NCI-H526 treated with DMSO at 0.1 percent for 48 hours (cell line): Measurements from ENCODE around the gene ANO4.

Source experiments
- DNase-seq: peaks from one replicate; lab custom pipeline; 2025; lab: John Stamatoyannopoulos, UW

ANO4 gene

DNA sequence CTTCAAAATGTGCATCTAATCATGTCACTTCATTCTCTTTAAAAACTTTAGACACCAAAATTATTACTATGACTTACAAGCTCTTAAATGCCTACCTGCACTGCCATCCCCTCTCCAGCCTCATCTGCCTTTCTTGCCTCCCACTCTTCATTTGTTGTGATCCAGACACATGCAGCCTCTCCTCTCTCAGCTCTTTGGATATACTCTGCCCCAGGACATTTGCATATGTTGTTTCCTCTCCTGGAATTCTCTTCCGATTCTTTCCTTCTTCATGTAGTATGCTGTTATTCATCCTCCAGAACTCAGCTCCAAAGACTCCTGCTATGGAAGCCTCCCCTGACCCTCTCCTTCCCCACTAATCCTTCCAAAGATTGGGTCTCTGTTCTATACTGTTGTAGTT lies 197.6 kb downstream of the ANO4 start:
- DNase-seq = no peak

DNA sequence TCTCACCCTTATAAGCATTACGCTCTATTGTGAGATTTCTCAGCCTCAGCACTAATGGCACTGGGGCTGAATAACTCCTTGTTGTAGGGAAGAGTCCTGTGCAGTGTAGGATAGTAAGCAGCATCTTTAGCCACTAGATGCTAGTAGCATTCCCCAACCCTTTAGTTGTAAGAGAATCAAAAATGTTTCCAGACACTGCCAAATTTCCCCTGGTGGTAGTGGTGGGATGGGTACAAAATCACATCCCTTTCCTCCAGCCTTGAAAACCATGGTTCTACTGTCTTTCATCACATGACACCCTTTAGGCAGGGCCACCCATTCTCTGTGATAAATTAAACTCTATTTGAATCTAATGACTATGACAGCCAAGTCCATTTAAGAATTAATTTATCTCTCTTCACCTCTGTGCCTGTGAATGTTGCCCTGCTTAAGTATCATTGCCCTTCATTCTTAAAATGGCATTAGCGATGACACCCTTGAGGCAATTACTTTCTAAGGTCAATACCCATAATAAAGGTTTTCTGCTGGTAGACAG lies 199.4 kb downstream of the ANO4 start:
- DNase-seq = no peak

DNA sequence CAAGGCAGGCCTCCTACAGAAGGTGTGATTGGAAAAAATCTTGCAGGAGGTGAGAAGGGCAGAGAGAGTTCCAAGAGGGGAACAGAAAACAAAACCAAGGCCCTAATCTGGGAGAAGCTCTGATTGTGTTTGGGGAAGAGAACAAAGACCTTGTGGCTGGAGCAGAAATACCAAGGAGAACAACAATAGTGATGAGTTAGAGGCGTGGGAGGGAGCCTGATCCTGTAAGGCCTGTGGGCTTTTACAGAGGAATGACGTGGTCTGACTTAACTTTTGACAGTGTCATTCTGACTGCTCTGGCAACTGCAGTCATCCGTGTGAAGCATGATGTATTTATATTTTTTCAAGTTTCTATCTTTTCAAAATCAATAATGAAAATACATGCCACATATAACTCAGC lies 200.6 kb downstream of the ANO4 start:
- DNase-seq = no peak

DNA sequence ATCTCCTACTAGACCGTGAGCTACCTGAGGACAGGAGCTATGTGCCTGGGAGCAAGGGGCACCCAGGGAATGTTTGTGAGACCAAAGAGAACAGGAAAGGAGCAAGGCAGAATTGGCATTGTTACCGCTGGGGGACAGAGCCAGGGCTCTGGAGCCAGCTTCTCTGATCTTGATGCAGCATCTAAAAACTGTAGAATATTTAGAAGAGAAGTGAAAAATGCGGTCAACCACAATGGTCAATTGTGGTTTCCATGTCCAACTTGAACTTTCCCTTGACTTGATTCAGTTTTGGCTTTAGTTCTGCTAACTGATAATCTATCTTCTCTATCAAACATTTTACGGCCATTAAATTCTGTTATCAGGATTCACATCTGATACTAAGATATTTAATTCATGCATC lies 201.2 kb downstream of the ANO4 start:
- DNase-seq = no peak

DNA sequence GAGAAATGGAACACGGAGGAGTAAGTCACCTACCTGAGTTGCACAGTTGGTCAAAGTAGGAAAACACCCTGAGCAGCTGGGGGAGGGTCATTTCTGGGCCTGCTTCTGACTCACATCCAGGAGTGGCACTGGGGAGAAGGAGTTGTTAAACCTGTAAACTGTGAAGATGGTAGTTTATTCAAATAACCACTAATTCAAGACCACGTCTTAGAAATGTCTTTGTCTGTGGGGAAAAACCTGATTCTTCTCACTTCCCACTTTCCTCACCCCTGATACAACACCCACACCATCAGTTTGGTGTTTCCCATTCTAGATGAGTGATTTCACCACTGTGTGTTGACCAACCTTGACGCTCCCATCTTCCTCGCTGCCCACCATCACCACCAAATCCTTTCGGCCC lies 207.1 kb downstream of the ANO4 start:
- DNase-seq = no peak

DNA sequence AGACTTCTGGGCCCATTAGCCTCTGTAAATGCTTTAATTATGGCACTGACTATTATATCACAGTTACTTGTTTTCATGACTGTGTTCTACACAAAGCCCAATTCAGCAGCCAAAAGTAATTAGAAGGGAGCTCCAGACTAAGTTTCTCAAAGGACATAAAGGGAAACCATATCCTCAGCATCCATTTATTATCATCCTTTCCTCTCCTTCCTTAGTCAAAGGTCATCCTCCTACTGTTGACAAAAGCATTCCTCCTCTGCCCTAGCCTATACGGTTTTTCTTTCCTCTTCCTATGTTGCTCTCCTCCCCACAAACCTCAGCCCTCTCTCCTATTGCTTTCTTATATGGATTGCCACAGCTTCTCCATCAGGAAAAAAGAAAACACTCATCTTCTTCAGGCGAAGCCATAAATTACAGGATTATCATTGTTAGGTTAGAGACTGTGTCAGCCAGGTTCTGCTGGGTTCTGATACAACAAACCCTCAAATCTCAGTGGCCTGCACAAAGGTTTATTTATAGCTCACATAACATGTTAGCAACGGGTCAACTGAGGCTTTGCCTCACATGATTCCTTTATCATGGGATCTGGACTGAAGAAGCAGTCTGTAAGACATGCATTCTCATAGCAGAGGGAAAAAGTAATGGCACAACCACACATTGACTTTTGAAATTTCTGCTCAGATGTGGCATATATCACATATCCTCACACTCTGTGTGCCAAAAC lies 208.3 kb downstream of the ANO4 start:
- no peak for DNase-seq

DNA sequence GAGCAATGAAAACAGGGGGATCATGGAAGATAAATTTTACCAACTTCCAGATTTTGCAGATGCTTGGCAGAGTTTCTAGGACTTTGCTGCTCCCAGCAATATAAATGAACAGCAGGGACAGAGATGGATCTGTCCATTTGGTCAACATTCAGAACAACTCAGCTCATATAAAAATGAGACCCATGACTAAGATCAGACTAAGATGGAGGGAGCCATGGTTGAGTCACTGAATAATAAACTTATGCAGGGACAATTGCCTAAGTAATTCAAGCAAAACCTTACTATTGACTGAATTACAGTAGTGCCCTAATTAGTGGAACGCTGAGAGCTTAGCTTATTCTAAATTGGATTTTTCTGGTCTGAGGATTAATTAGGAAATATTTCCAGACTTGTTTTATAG lies 210.3 kb downstream of the ANO4 start:
- no peak for DNase-seq

DNA sequence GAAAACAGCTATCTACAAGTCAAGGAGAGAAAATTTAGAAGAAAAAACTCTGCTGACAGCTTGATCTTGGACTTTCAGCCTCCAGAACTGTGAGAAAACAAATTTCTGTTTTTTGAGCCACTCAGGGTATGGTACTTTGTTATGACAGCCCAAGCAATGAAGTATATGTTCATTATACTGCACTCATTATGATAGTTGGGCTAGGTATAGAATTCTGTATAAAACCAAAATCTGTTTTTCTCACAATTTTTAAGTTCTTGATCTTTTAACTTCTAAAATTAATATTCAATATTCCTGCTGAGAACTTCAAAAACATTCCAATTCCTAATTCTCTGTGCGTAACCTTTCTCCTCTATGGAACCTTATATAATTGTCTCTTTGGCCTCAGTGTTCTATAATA lies 214.7 kb downstream of the ANO4 start:
- DNase-seq = no peak

DNA sequence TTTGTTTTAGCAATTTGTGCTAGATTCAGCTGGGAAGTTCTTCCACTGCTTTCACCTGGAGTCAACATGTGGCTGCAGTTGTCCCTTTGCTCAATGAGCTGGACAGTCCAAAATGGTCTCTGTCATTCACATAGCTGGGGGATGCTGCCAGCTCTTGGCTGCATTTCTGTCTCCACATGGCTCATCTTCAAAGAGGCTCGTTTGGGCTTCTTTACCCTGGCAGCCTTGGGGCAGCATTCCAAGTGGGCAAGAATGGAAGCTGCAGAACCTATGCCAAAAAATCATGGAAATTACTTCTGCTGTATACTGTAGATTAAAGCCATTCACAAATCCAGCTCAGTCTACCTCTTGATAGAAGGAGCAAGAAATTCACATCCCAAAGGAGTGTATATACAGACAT lies 216.3 kb downstream of the ANO4 start:
- no peak for DNase-seq

DNA sequence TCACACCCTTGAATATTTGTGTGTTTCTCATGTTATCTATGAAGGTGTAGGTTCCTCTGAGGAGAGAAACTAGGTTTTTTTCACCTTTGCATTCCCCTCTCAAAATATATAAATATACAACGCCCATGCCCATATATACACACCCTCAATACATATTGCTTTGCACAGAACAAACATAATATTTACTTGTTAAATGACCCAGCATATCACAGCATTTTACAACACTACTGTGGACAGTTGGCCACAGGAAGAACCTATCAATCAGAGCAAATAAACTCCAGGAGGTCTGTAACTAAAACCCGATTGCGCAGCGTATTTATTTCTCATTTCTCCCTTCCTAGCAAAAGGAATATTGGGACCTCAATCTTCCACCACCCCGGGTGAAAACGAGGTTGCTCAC lies 219.4 kb downstream of the ANO4 start:
- no peak for DNase-seq

DNA sequence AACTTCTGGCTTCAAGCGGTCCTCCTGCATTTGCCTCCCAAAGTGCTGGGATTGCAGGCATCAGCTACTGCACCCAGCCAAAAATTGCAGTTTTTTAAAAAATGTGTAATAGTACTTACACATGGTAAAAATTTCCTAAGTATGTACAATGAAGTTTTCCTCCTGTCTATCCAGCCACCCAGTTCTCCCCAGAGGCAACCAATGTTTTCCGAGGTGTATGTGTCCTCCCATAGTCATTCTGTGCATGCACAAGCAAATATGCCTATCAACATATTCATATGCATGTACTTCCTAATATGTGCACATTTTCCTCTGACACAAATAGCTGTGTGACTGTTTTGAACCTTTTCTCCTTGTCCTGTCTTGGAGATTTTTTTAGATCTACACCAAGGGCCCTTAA lies 220.5 kb downstream of the ANO4 start:
- no peak for DNase-seq

DNA sequence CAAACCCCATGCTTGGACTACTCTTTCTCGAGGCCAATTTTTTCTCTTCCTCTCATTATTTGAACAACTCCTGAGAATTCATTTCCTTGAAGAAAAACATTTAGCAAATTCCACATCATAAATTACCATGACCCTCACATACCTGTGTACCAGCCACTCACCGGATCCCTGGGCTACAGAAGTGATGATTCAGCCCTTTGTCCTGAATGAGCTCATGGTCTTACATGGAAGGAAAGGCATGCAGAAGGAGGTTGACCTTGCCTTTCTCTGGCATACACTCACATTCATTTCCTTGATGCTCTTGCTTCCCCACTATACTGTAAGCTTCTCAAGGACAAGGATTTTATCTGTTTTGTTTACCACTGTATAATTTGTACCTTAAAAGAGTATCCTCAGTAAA lies 224.0 kb downstream of the ANO4 start:
- DNase-seq = no peak

DNA sequence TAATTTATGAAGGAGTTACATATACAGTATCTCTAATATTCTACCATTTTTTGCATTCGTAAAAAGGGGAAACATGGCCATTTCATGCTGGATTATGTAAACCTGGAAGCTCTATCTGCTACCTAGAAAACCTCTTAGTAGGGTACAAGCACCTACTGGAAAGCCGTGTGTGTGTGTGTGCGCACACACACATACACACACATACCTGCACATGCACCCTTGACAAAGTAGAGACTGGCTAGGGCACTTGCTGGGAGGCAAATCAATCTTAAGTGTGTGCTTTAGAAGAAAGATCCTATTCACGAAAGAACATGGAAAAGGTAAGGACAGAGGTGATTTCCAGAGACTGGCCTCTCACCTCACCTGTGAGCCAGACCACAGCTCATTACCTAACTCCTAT lies 224.6 kb downstream of the ANO4 start:
- no peak for DNase-seq

DNA sequence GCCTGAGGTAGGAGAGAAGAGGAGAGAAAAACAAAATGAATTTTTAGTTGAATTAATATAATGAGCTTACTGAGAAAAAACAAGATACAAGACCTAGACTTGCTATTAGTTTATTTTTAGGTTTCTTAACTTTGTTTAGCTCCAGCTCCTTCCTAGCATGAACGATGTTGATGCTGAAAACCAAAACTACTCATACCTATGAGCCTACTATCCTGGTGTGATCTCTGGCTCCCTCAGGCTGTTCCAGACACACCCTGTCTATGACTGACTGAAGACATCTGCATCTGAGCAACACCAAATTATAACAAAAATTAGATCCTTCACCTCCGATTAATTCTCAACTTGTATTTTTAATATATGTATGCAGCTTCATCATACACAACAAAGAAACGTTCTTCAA lies 225.1 kb downstream of the ANO4 start:
- no peak for DNase-seq

DNA sequence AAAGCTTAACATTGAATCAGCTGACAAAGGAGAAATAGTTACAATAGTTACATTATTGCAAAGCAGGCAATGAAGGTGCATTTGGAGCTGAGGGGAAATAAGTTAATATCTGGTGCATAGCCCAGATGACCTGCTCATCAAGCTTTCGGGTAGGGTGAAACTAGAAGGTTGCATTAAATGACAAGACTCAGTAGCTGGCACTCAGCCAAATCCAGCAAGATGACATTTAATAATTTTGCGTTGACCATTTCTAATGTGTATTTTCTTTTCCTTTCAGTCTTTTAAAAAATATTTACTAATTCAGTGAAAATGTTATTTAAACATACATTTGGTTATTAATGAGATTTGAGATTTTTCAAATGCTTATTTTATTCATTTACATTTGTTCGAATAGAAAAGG lies 226.9 kb downstream of the ANO4 start:
- no peak for DNase-seq

DNA sequence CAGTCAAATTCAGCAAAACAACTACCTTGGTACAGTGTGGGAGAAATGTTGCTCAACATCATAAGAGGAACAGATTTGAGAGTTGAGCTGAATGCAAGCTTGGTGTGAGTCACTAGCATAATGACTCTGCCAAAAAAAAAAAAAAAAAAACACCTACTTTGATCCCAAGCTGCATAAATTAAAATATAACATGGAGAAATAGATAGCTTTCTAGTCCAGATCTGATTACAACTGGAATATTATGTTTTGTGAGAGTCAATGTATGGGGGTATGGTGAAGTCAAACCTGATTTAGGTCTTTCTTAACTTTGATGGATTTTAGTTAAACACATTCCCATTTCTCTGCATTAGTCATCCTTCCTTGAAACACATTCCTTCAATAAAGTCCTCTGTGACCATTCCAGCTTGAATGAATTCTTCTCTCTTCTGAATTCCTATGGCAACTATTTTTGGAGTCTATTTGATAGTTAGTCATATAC lies 227.4 kb downstream of the ANO4 start:
- DNase-seq = no peak

DNA sequence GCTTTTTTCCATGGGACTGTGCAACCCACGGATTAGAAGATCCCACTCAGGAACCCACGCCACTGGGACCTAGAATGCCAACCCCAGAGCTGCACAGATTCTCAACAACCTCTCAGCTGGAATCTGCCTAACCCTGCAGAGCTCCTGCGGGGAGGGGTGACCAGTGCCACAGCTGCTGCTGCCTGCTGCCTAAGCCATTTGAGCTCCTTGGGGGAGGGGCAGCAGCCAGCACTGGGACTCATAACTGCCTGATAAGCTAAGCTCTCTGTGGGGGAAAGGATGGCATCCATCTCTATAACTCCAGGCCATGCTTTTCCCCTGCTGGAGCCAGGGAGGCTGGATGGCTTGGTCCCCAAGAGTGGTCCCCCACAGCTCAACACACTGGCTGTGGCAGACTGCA lies 232.6 kb downstream of the ANO4 start:
- no peak for DNase-seq

DNA sequence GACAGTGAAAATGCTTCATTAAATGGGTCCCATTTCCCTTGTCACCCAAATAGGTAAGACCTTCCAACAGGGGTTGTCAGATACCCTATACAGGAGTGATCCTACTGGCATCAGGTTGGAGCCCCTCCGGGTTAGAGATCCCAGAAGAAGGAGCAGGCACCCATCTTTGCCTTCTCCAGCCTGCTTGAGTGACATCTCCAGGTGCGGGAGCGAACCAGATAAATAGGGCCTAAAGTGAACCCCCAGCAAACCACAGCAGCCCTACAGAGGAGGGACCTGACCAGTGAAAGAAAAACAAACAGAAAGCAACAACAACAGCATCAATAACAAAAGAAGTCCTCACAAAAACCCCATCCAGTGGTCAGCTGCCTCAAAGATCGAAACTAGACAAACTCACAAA lies 233.2 kb downstream of the ANO4 start:
- no peak for DNase-seq

DNA sequence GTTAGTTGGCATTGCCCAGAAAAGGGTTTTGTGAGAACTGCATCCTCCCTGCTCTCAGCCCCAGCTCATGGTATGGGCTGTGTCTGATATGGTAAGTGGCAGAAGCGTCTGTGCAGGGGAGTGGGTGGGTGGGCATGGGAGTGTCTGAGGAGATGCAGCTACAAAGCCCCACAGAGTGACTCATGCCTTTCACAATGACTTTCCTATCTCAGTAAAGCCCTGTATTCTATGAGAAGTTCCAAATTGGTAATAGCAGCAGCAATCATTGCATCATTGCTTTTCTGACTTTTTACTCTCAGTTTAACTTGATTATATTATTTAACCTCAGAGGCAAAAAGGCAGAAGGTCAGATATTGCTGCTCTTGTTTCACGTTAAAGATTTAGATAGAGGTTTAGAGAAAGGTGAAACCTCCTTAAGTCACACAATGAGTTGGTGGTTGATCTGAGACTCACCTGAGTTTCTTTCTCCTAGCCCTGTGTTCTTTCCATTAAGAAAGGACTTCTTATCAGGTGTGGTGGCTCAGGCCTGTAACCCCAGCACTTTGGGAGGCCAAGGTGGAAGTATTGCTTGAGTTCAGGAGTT lies 243.8 kb downstream of the ANO4 start:
- no peak for DNase-seq

DNA sequence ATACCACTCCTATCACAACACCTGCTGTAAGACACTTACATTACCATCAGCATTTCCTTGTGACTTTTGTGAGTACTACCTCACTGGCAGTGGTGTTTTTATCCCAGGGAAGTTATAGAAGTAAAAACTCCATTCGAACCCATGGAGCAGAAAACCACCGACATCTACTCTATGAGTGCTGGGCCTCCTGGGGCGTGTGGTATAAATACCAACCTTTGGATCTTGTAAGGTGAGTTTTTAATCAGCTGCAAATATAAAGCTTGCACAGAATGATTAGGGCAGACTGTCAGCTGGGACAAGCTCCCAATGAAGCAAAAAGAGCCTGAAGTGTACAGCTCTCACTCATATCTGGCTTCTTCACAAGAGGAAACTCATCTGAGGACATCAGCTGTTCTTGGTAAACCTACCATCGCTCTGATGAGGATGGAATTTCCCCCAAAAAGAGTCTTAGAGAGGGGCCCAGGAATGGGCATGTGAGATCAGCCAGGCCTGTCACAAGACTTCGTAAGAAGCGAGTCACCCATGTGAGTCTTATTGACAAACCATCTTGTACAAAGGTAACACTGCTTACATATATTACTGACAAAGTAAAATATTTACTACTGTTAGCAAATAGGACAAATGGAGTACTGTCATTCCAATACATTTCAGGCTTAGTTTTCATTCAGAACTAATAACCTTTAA lies 245.4 kb downstream of the ANO4 start:
- DNase-seq = no peak

DNA sequence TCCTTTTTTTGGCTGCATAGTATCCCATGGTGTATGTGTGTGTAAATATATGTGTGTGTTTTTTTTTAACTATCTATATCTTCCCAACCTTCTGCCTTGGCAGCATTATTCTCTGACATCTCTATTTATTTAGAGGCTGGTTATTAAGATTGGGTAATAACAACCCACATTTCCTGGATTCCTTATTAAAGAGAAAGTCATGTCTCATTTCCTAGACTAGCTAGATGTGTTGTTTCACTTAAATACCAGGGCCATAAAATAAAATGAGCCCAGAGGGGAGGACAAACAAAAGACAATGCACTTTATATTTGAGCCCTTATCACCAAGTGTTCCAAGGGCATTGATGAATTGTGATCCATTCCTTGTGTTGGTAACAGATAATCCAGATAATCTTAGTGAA lies 246.4 kb downstream of the ANO4 start:
- no peak for DNase-seq

DNA sequence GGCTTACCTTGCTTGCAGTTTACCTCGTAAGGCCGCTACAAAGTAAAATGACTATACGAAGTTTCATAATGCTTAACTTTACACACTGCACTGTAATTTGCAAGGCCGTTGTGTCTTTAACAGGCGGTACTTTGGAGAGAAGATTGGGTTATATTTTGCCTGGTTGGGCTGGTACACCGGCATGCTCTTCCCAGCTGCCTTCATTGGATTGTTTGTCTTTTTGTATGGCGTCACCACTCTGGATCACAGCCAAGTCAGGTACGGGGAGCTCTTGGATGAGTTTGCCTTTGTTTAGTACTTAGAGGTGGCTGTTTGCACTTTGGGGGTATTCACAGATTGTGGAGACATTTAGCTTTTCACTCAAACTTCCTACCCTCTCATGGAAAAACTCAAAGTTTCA lies 247.6 kb downstream of the ANO4 start:
- DNase-seq = no peak

DNA sequence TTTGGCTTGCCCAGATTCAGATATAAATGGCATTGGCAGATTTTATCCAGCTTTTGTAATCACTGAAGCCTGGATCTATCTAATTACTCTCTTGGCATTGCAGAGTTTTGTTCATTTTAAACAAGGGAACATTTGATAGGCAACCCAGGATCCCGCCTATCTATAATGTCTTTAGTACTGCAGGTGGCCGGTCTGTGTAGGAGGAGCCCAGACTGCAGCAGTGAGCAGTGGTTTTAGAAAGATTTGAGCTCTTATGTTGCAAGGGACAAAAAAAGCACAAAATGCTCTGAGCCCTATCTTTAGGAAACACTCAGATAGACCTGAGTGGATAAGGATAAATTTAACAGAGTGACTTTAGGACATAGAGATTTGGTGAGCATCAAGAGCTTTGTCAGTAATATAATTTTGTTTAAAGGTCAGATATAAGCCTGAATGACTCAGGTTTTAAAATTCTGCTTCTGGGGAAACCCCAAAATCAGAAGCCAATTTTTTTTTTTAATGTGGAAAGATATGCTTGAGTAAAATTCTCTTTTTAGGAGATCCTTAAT lies 250.0 kb downstream of the ANO4 start:
- no peak for DNase-seq
